ENCODE data around the gene NAV1.
"Not testable (repeated sequence)": the region's sequence is repeated elsewhere in the genome, so short reads cannot be mapped to it uniquely, and the experiment has no call there.

Gene NAV1

GRCh38 chr1:201565024-201565730, 26.2 kb downstream of the NAV1 start:
- DNase-seq (ENCODE audit: low read depth, low spot score): no peak

- no peak for DNase-seq (ENCODE audit: low read depth, low spot score)
These were observed 27.0 kb downstream of the NAV1 start for GRCh38 chr1:201565771-201566528.

- DNase-seq (ENCODE audit: low read depth, low spot score): no peak
These were observed 27.5 kb downstream of the NAV1 start for GRCh38 chr1:201566529-201566823.

- DNase-seq (ENCODE audit: low read depth, low spot score): no peak
These were observed 28.2 kb downstream of the NAV1 start for GRCh38 chr1:201566933-201567801.

- no peak for DNase-seq (ENCODE audit: low read depth, low spot score)
These were observed 29.3 kb downstream of the NAV1 start for GRCh38 chr1:201568265-201568664.

- DNase-seq (ENCODE audit: low read depth, low spot score): no peak
These were observed 29.9 kb downstream of the NAV1 start for GRCh38 chr1:201568859-201569294.

GRCh38 chr1:201570181-201570885, 31.4 kb downstream of the NAV1 start:
- DNase-seq (ENCODE audit: low read depth, low spot score): no peak

- no peak for DNase-seq (ENCODE audit: low read depth, low spot score)
These were observed 32.1 kb downstream of the NAV1 start for GRCh38 chr1:201570886-201571624.

GRCh38 chr1:201573030-201573429, 34.1 kb downstream of the NAV1 start:
- no peak for DNase-seq (ENCODE audit: low read depth, low spot score)

GRCh38 chr1:201573923-201574322, 35.0 kb downstream of the NAV1 start:
- DNase-seq (ENCODE audit: low read depth, low spot score): no peak

GRCh38 chr1:201575912-201576311, 37.0 kb downstream of the NAV1 start:
- no peak for DNase-seq (ENCODE audit: low read depth, low spot score)

- DNase-seq (ENCODE audit: low read depth, low spot score): no peak
These were observed 38.0 kb downstream of the NAV1 start for GRCh38 chr1:201576914-201577313.

GRCh38 chr1:201578008-201578888, 39.3 kb downstream of the NAV1 start:
- DNase-seq (ENCODE audit: low read depth, low spot score): no peak

- not testable (repeated sequence) for DNase-seq (ENCODE audit: low read depth, low spot score)
These were observed 42.4 kb downstream of the NAV1 start for GRCh38 chr1:201581371-201581770.

- no peak for DNase-seq (ENCODE audit: low read depth, low spot score)
These were observed 43.9 kb downstream of the NAV1 start for GRCh38 chr1:201582705-201583442.

GRCh38 chr1:201583663-201584062, 44.7 kb downstream of the NAV1 start:
- DNase-seq (ENCODE audit: low read depth, low spot score): no peak

GRCh38 chr1:201584471-201585092, 45.7 kb downstream of the NAV1 start:
- no peak for DNase-seq (ENCODE audit: low read depth, low spot score)

GRCh38 chr1:201585093-201585483, 46.2 kb downstream of the NAV1 start:
- no peak for DNase-seq (ENCODE audit: low read depth, low spot score)

GRCh38 chr1:201585901-201586300, 47.0 kb downstream of the NAV1 start:
- no peak for DNase-seq (ENCODE audit: low read depth, low spot score)
